Neural cell (in vitro differentiated cells): ENCODE data around the gene TPD52L1. TPM values are rescaled to one million over a fixed set of nuclear protein-coding genes. Genes with fewer than 3 reads are reported as not detected.

Experiments used
- H2AFZ ChIP-seq: fragments of 200-600, 300-800 bp; sonication (generic), shearing (Covaris generic); 2 replicates; pipeline ENCODE4 v1.6.0; 2014; ENCODE audit warnings: low read depth, mild to moderate bottlenecking, antibody characterized with exemption, low read length, moderate library complexity
- H3F3A ChIP-seq: fragments of 200-600 bp; shearing (Covaris generic); 2 replicates; pipeline ENCODE4 v1.6.1; 2016; ENCODE audit warnings: mild to moderate bottlenecking, moderate library complexity, mixed read lengths, antibody characterized with exemption, low read length; ENCODE audit not compliant: insufficient read depth, poor library complexity, severe bottlenecking
- H3K27ac ChIP-seq: fragments of 200-600, 300-800 bp; sonication (generic), shearing (Covaris generic); 2 replicates; pipeline ENCODE4 v1.5.1; 2014; ENCODE audit warnings: mild to moderate bottlenecking, low read length, moderate library complexity
- H3K27me3 ChIP-seq: fragments of 300-800, 200-600 bp; sonication (generic), shearing (Covaris generic); 2 replicates; pipeline ENCODE4 v1.6.0; 2014; ENCODE audit warnings: mild to moderate bottlenecking, low read depth, low read length, moderate library complexity; ENCODE audit not compliant: insufficient read depth
- H3K36me3 ChIP-seq: fragments of 300-800, 200-600 bp; sonication (generic), shearing (Covaris generic); 2 replicates; pipeline ENCODE4 v1.5.1; 2014; ENCODE audit warnings: mild to moderate bottlenecking, antibody characterized with exemption, low read length, moderate library complexity; ENCODE audit not compliant: insufficient read depth
- H3K4me2 ChIP-seq: fragments of 300-800, 200-600 bp; sonication (generic), shearing (Covaris generic); 2 replicates; pipeline ENCODE4 v1.6.0; 2014; ENCODE audit warnings: mild to moderate bottlenecking, low read length
- H3K4me3 ChIP-seq: fragments of 300-800, 200-600 bp; sonication (generic), shearing (Covaris generic); 2 replicates; pipeline ENCODE4 v1.5.1; 2014; ENCODE audit warnings: mild to moderate bottlenecking, low read length, moderate library complexity
- H3K79me2 ChIP-seq: fragments of 200-600 bp; shearing (Covaris generic); replicated peaks from 2 replicates; pipeline ENCODE4 v1.6.0; 2014; ENCODE audit warnings: mild to moderate bottlenecking, low read length, moderate library complexity; ENCODE audit not compliant: insufficient read depth
- H3K9ac ChIP-seq: fragments of 300-800, 200-600 bp; sonication (generic), shearing (Covaris generic); 2 replicates; pipeline ENCODE4 v1.6.1; 2016; ENCODE audit warnings: mild to moderate bottlenecking, low read length, mixed read lengths
- H3K9me2 ChIP-seq: fragments of 200-600 bp; shearing (Covaris generic); 2 replicates; pipeline ENCODE4 v1.6.1; 2016; ENCODE audit warnings: mild to moderate bottlenecking, low read length, mixed read lengths; ENCODE audit not compliant: insufficient read depth
- H3K9me3 ChIP-seq: fragments of 200-600, 300-800 bp; sonication (generic), shearing (Covaris generic); 2 replicates; pipeline ENCODE4 v1.6.1; 2016; ENCODE audit warnings: mild to moderate bottlenecking, mixed run types, low read length, moderate library complexity, mixed read lengths
- H4K20me1 ChIP-seq: fragments of 200-600 bp; shearing (Covaris generic); 2 replicates; pipeline ENCODE4 v1.6.1; 2016; ENCODE audit warnings: mild to moderate bottlenecking, mixed run types; ENCODE audit not compliant: insufficient read depth
- CTCF ChIP-seq: fragments of 450-650 bp; IDR thresholded peaks from 2 replicates; pipeline ENCODE4 v1.5.1; 2014; ENCODE audit warnings: antibody characterized with exemption, mild to moderate bottlenecking, moderate library complexity; ENCODE audit not compliant: poor library complexity, severe bottlenecking
- EP300 ChIP-seq: fragments of 450-650 bp; conservative IDR thresholded peaks from 2 replicates; pipeline ENCODE4 v1.6.1; 2014; ENCODE audit warnings: antibody characterized with exemption, mild to moderate bottlenecking, moderate library complexity; ENCODE audit not compliant: poor library complexity, severe bottlenecking
- EZH2 ChIP-seq: fragments of 200-600, 300-800 bp; shearing (Covaris generic), sonication (generic); IDR thresholded peaks from 2 replicates; pipeline ENCODE4 v1.6.1; 2014; ENCODE audit warnings: antibody characterized with exemption, low read length, borderline replicate concordance, mild to moderate bottlenecking; ENCODE audit not compliant: insufficient read depth, poor library complexity, severe bottlenecking
- MXI1 ChIP-seq: fragments of 450-650 bp; conservative IDR thresholded peaks from 2 replicates; pipeline ENCODE4 v1.6.1; 2014; ENCODE audit warnings: antibody characterized with exemption, mild to moderate bottlenecking; ENCODE audit not compliant: poor library complexity, severe bottlenecking
- POLR2AphosphoS5 ChIP-seq: IDR thresholded peaks from 2 replicates; pipeline ENCODE4 v1.6.1; 2012
- RAD21 ChIP-seq: fragments of 450-650 bp; conservative IDR thresholded peaks from 2 replicates; pipeline ENCODE4 v1.6.1; 2014; ENCODE audit warnings: antibody characterized with exemption, mild to moderate bottlenecking, moderate library complexity
- REST ChIP-seq: IDR thresholded peaks from 2 replicates; pipeline ENCODE4 v1.6.1; 2012; ENCODE audit warnings: borderline replicate concordance
- SMC3 ChIP-seq: fragments of 450-650 bp; conservative IDR thresholded peaks from 2 replicates; pipeline ENCODE4 v1.6.1; 2014; ENCODE audit warnings: antibody characterized with exemption, mild to moderate bottlenecking, moderate library complexity; ENCODE audit not compliant: poor library complexity
- TAF1 ChIP-seq: IDR thresholded peaks from 2 replicates; pipeline ENCODE4 v1.6.1; 2012; ENCODE audit warnings: low read depth
- polyA plus RNA-seq: library from polyadenylated mRNA; depleted of rRNA; stranded (reverse); fragments of >200 nt; gene quantifications from 2 replicates; pipeline ENCODE4 v1.2.3, GENCODE V29; 2014

Gene TPD52L1
- polyA plus RNA-seq, 1 donor from 2014 or later = 8.9 TPM

GRCh38 chr6:125170376-125170775 is 16.8 kb downstream of the TPD52L1 start:
- no peaks in the 10 kb centered on the region for H3K79me2 ChIP-seq
- H3K9me3 ChIP-seq = no peaks in the 10 kb centered on the region
- H3K27ac ChIP-seq = no peak overlapping the region
- no peaks in the 10 kb centered on the region for H3K36me3 ChIP-seq
- H3K9ac ChIP-seq = no peak overlapping the region
- no peak overlapping the region for H3K4me2 ChIP-seq
- no peaks in the 10 kb centered on the region for H4K20me1 ChIP-seq
- no peaks in the 10 kb centered on the region for H3K9me2 ChIP-seq
- TF ChIP-seq EZH2 (no peak), POLR2AphosphoS5 (no peak), EP300 (no peak), REST (no peak), TAF1 (no peak), RAD21 (no peak), CTCF (no peak), MXI1 (no peak), SMC3 (no peak)
- no peaks in the 10 kb centered on the region for H3F3A ChIP-seq
- H2AFZ ChIP-seq = no peak overlapping the region
- no peaks in the 10 kb centered on the region for H3K27me3 ChIP-seq
- no peak overlapping the region for H3K4me3 ChIP-seq

- no peaks in the 10 kb centered on the region for H3K27me3 ChIP-seq
- no peak overlapping the region for H3K27ac ChIP-seq
- H2AFZ ChIP-seq = no peak overlapping the region
- H3F3A ChIP-seq = no peaks in the 10 kb centered on the region
- H4K20me1 ChIP-seq = no peaks in the 10 kb centered on the region
- no peaks in the 10 kb centered on the region for H3K79me2 ChIP-seq
- no peaks in the 10 kb centered on the region for H3K36me3 ChIP-seq
- TF ChIP-seq EP300 = no peak
- TF ChIP-seq EZH2 = no peak
- TF ChIP-seq RAD21 = no peak
- TF ChIP-seq POLR2AphosphoS5 = no peak
- TF ChIP-seq SMC3 = no peak
- no peak for TF ChIP-seq TAF1
- TF ChIP-seq MXI1 = no peak
- TF ChIP-seq REST = no peak
- TF ChIP-seq CTCF = no peak
- H3K9me2 ChIP-seq = no peaks in the 10 kb centered on the region
- no peak overlapping the region for H3K4me3 ChIP-seq
- no peaks in the 10 kb centered on the region for H3K9me3 ChIP-seq
- H3K4me2 ChIP-seq = no peak overlapping the region
- no peak overlapping the region for H3K9ac ChIP-seq
Measured at GRCh38 chr6:125173341-125174095, 19.9 kb downstream of the TPD52L1 start.
